CD14-positive monocyte (primary cell): Measurements from ENCODE around the gene MFRP. TPM values are rescaled to one million over a fixed set of nuclear protein-coding genes. Genes with fewer than 3 reads are reported as not detected.

ENCODE experiments used
- DNase-seq, 3 donors: peaks; one replicate each; pipeline ENCODE4 v3.0.0-alpha.2; 2011 to 2022
- H2AFZ ChIP-seq: 2 replicates; pipeline ENCODE4 v1.6.0; 2012; ENCODE audit warnings: mild to moderate bottlenecking, low read depth, low read length, inconsistent platforms; ENCODE audit not compliant: insufficient read depth, poor library complexity, severe bottlenecking
- H3K27ac ChIP-seq, 2 donors: 1 replicate in 1 of 2; 2 replicates in 1 of 2; pipeline ENCODE4 v1.5.1; 2012 to 2013; ENCODE audit warnings: low read length in 2 of 2, control low read depth in 1 of 2, inconsistent platforms in 1 of 2, low read depth in 1 of 2, mild to moderate bottlenecking in 1 of 2
- H3K27me3 ChIP-seq, 2 donors: one replicate each; pipeline versions ENCODE4 v1.6.0 to v1.6.1; 2011 to 2013; ENCODE audit warnings: low read length in 2 of 2; ENCODE audit not compliant: control insufficient read depth in 2 of 2, insufficient read depth in 2 of 2
- H3K36me3 ChIP-seq, 2 donors: replicated peaks in 1 of 2; 1 replicate in 1 of 2; 2 replicates in 1 of 2; pipeline versions ENCODE4 v1.5.1 to v1.6.1; 2012 to 2013; ENCODE audit warnings: low read length in 2 of 2, control low read depth in 1 of 2, inconsistent platforms in 1 of 2, mild to moderate bottlenecking in 1 of 2; ENCODE audit not compliant: insufficient read depth in 2 of 2, control insufficient read depth in 1 of 2
- H3K4me1 ChIP-seq, 2 donors: 1 replicate in 1 of 2; 2 replicates in 1 of 2; pipeline versions ENCODE4 v1.5.1 to v1.6.1; 2012 to 2013; ENCODE audit warnings: low read length in 2 of 2, control low read depth in 1 of 2, inconsistent platforms in 1 of 2, mild to moderate bottlenecking in 1 of 2, moderate library complexity in 1 of 2; ENCODE audit not compliant: insufficient read depth in 2 of 2, control insufficient read depth in 1 of 2
- H3K4me2 ChIP-seq: replicated peaks from 2 replicates; pipeline ENCODE3; 2012; ENCODE audit warnings: low read length, moderate library complexity, mild to moderate bottlenecking; ENCODE audit not compliant: poor library complexity, severe bottlenecking; ENCODE audit errors: extremely low read depth
- H3K4me3 ChIP-seq, 3 experiments: fragments of 200-600 bp in 1 of 3; sonication (generic) in 1 of 3; replicated peaks in 1 of 3; 1 replicate in 2 of 3; 2 replicates in 1 of 3; pipeline ENCODE4 v1.5.1; 2011 to 2013; ENCODE audit warnings: low read length in 3 of 3, mild to moderate bottlenecking in 3 of 3, control low read depth in 2 of 3, low read depth in 2 of 3, inconsistent platforms in 1 of 3, moderate library complexity in 1 of 3
- H3K79me2 ChIP-seq: 2 replicates; pipeline ENCODE4 v1.6.0; 2012; ENCODE audit warnings: mild to moderate bottlenecking, control low read depth, inconsistent platforms, low read length, moderate library complexity; ENCODE audit not compliant: insufficient read depth
- H3K9ac ChIP-seq: 2 replicates; pipeline ENCODE4 v1.6.0; 2017; ENCODE audit warnings: low read length, mild to moderate bottlenecking; ENCODE audit not compliant: insufficient read depth, poor library complexity, severe bottlenecking
- H3K9me3 ChIP-seq, 2 donors: replicated peaks in 1 of 2; 1 replicate in 1 of 2; 2 replicates in 1 of 2; pipeline versions ENCODE4 v1.5.1 to v1.6.1; 2012 to 2013; ENCODE audit warnings: low read length in 2 of 2, control low read depth in 1 of 2; ENCODE audit not compliant: control insufficient read depth in 1 of 2, insufficient read depth in 1 of 2
- H4K20me1 ChIP-seq: 2 replicates; pipeline ENCODE4 v1.6.0; 2012; ENCODE audit warnings: mild to moderate bottlenecking, low read length, control low read depth, moderate library complexity; ENCODE audit not compliant: insufficient read depth
- H3K27ac Mint-ChIP-seq, 7 donors: one replicate each; pipeline ENCODE4 v1.8.0; 2020; ENCODE audit warnings: mild to moderate bottlenecking in 7 of 7, mixed read lengths in 7 of 7, moderate library complexity in 6 of 7, inconsistent platforms in 2 of 7
- H3K27me3 Mint-ChIP-seq, 3 donors: one replicate each; pipeline ENCODE4 v1.8.0; 2021 to 2022; ENCODE audit warnings: low read depth in 3 of 3, mild to moderate bottlenecking in 3 of 3, mixed read lengths in 3 of 3, moderate library complexity in 3 of 3, inconsistent platforms in 1 of 3
- H3K36me3 Mint-ChIP-seq, 2 donors: one replicate each; pipeline ENCODE4 v1.8.0; 2020; ENCODE audit warnings: mixed read lengths in 2 of 2, inconsistent platforms in 1 of 2, mild to moderate bottlenecking in 1 of 2
- H3K4me1 Mint-ChIP-seq: one replicate; pipeline ENCODE4 v1.8.0; 2020; ENCODE audit warnings: mild to moderate bottlenecking, mixed read lengths
- H3K4me3 Mint-ChIP-seq, 2 donors: one replicate each; pipeline ENCODE4 v1.8.0; 2020; ENCODE audit warnings: mild to moderate bottlenecking in 2 of 2, mixed read lengths in 2 of 2, moderate library complexity in 1 of 2
- H3K9me3 Mint-ChIP-seq, 7 donors: one replicate each; pipeline ENCODE4 v1.8.0; 2020 to 2022; ENCODE audit warnings: mixed read lengths in 7 of 7, mild to moderate bottlenecking in 6 of 7, moderate library complexity in 6 of 7, inconsistent platforms in 2 of 7
- CTCF ChIP-seq: fragments of 200-600 bp; IDR thresholded peaks from one replicate; pipeline ENCODE4 v1.8.0; 2022; ENCODE audit warnings: antibody characterized with exemption, mild to moderate bottlenecking
- WGBS: methylation state at CpG from one replicate; pipeline ENCODE4 v1.1.5; 2013; ENCODE audit warnings: missing lambda C conversion rate; ENCODE audit not compliant: insufficient coverage; 5-methylcytosine and 5-hydroxymethylcytosine counted together
- intact Hi-C, 2 donors: fragments of 100-400 bp; cut with micrococcal nuclease; formaldehyde crosslinking; loops; one replicate each; pipeline versions ENCODE4 v1.15.0 to v1.15.1; 2023
- polyA plus RNA-seq, 3 donors: library from polyadenylated mRNA; depleted of rRNA in 1 of 3; unstranded in 2 of 3; stranded (reverse) in 1 of 3; fragments of 300-500 nt in 2 of 3; fragments of >200 nt in 1 of 3; fragmentation: Illumina TruSeq in 2 of 3; gene quantifications; 1 replicate in 2 of 3; 2 replicates in 1 of 3; pipeline ENCODE4 v1.2.3, GENCODE V29; 2012 to 2021
- small RNA-seq: library from RNA; depleted of rRNA; stranded (forward); fragments of <200 nt; gene quantifications from one replicate; pipeline ENCODE3, GENCODE V24; 2012; ENCODE audit warnings: low read depth; ENCODE audit not compliant: insufficient read length

MFRP gene
- polyA plus RNA-seq, 3 donors: not detected

GRCh38 chr11:119293461-119293860 is 53.0 kb downstream of the MFRP start:
- no peaks in the 10 kb centered on the region for H3K4me1 Mint-ChIP-seq
- no peaks in the 10 kb centered on the region for H3K27me3 ChIP-seq
- no peak overlapping the region for H3K4me3 Mint-ChIP-seq
- no peak overlapping the region for H3K4me3 ChIP-seq
- no peaks in the 10 kb centered on the region for H3K27me3 Mint-ChIP-seq
- no peaks in the 10 kb centered on the region for H3K4me1 ChIP-seq
- H3K9me3 ChIP-seq: peaks cover 9 to 16% of the 10 kb centered on the region in 2 donors
- 100% methylated on average over 1 of the region's 3 CpGs for WGBS
- no peak overlapping the region for H3K4me2 ChIP-seq
- H3K36me3 ChIP-seq: peaks cover 80 to 99% of the 10 kb centered on the region in 2 donors
- H2AFZ ChIP-seq: no peak overlapping the region
- no peak for TF ChIP-seq CTCF
- H3K27ac ChIP-seq: no peak overlapping the region
- peak overlapping the region in 1 of 7 donors; percentile 2 for H3K27ac Mint-ChIP-seq
- peaks cover 94% of the 10 kb centered on the region for H4K20me1 ChIP-seq
- intact Hi-C loops: no loop called here
- no peak overlapping the region for H3K9ac ChIP-seq
- H3K9me3 Mint-ChIP-seq: peaks cover 0 to 11% (median 7%) of the 10 kb centered on the region in 7 donors
- peaks cover 17% of the 10 kb centered on the region for H3K79me2 ChIP-seq
- DNase-seq: no peak
- H3K36me3 Mint-ChIP-seq: peaks cover 69 to 97% of the 10 kb centered on the region in 2 donors

- peaks cover 70 to 97% of the 10 kb centered on the region in 2 donors for H3K36me3 Mint-ChIP-seq
Observed at GRCh38 chr11:119290894-119291497, 55.5 kb downstream of the MFRP start.

More at GRCh38 chr11:119290894-119291497, 55.5 kb downstream of the MFRP start:
- H3K79me2 ChIP-seq: peaks cover 32% of the 10 kb centered on the region
- H3K4me1 Mint-ChIP-seq: no peaks in the 10 kb centered on the region
- DNase-seq: no peak
- no peak overlapping the region for H2AFZ ChIP-seq
- H3K4me3 ChIP-seq: no peak overlapping the region
- H3K4me3 Mint-ChIP-seq: no peak overlapping the region
- intact Hi-C loops: no loop called here
- no peak overlapping the region for H3K27ac ChIP-seq
- H3K4me1 ChIP-seq: no peaks in the 10 kb centered on the region
- no peak overlapping the region for H3K9ac ChIP-seq
- H4K20me1 ChIP-seq: peaks cover 95% of the 10 kb centered on the region
- TF ChIP-seq CTCF: no peak
- peaks cover 80 to 99% of the 10 kb centered on the region in 2 donors for H3K36me3 ChIP-seq
- H3K27me3 Mint-ChIP-seq: no peaks in the 10 kb centered on the region
- peaks cover 9 to 16% of the 10 kb centered on the region in 2 donors for H3K9me3 ChIP-seq
- no peak overlapping the region for H3K4me2 ChIP-seq
- peaks cover 0 to 11% (median 7%) of the 10 kb centered on the region in 7 donors for H3K9me3 Mint-ChIP-seq
- WGBS: 94% methylated on average over 6 of the region's 10 CpGs
- H3K27me3 ChIP-seq: no peaks in the 10 kb centered on the region
- H3K27ac Mint-ChIP-seq: no peak overlapping the region

Small RNA genes lying within 50 kb of the gene (small RNA-seq; reads per million reads assigned to genes)
- gene RF01225: not detected
- not detected for gene RNU6-262P

Other genes with a start within 250 kb of the MFRP start
- gene DPAGT1, start 244.9 kb downstream of the MFRP start, polyA plus RNA-seq: 10 to 100 TPM; 37.0 to 54.2 (median 39.7) TPM
- 10 to 100 TPM in 1 of 3 donors, 1 to 10 TPM in 2; 3.8 to 60.2 (median 6.4) TPM for gene C2CD2L, start 239.4 kb downstream of the MFRP start, polyA plus RNA-seq
- 10 to 100 TPM in 1 of 3 donors, 1 to 10 TPM in 2; 8.0 to 43.0 (median 8.6) TPM for gene HINFP, start 225.1 kb downstream of the MFRP start, polyA plus RNA-seq
- gene ABCG4, start 197.7 kb downstream of the MFRP start, polyA plus RNA-seq: under 1 TPM in 1 of 3 donors, not detected in 2; 0.04 TPM
- 10 to 100 TPM; 13.7 to 15.5 (median 14.2) TPM for gene NLRX1, start 178.0 kb downstream of the MFRP start, polyA plus RNA-seq
- gene NHERF4, start 161.2 kb downstream of the MFRP start, polyA plus RNA-seq: under 1 TPM in 2 of 3 donors, not detected in 1; 0.09 to 0.47 TPM
- gene CBL, start 140.4 kb downstream of the MFRP start, polyA plus RNA-seq: 10 to 100 TPM in 2 of 3 donors, 1 to 10 TPM in 1; 7.6 to 24.0 (median 23.1) TPM
- not detected for gene MCAM, start 29.6 kb downstream of the MFRP start, polyA plus RNA-seq
- gene RNF26, start 12.2 kb downstream of the MFRP start, polyA plus RNA-seq: 10 to 100 TPM in 2 of 3 donors, 1 to 10 TPM in 1; 6.8 to 27.6 (median 20.5) TPM
- gene C1QTNF5, start 5.8 kb downstream of the MFRP start, polyA plus RNA-seq: not detected
- under 1 TPM in 1 of 3 donors, not detected in 2; 0.36 TPM for gene USP2, start 35.0 kb upstream of the MFRP start, polyA plus RNA-seq
- gene THY1, start 76.5 kb upstream of the MFRP start, polyA plus RNA-seq: not detected